Left ventricle myocardium inferior (tissue), 1 donor: ENCODE results near the gene ESPNL. TPM values are rescaled to one million over a fixed set of nuclear protein-coding genes. Genes with fewer than 3 reads are reported as not detected.

Source experiments
- DNase-seq: peaks from one replicate; pipeline ENCODE4 v3.0.0-alpha.2; 2020
- H3K27ac ChIP-seq: fragments of 200-600 bp; replicated peaks from 2 replicates; pipeline ENCODE4 v1.8.0; 2021
- H3K27me3 ChIP-seq: fragments of 200-600 bp; 2 replicates; pipeline ENCODE4 v1.8.0; 2021; ENCODE audit warnings: low read depth
- H3K36me3 ChIP-seq: fragments of 200-600 bp; 2 replicates; pipeline ENCODE4 v1.8.0; 2021
- H3K4me1 ChIP-seq: fragments of 200-600 bp; 2 replicates; pipeline ENCODE4 v1.8.0; 2021
- H3K4me3 ChIP-seq: fragments of 200-600 bp; 2 replicates; pipeline ENCODE4 v1.8.0; 2021; ENCODE audit warnings: mild to moderate bottlenecking, moderate library complexity
- H3K9me3 ChIP-seq: fragments of 200-600 bp; replicated peaks from 2 replicates; pipeline ENCODE4 v1.8.0; 2021
- CTCF ChIP-seq: fragments of 200-600 bp; IDR thresholded peaks from 2 replicates; pipeline ENCODE4 v1.8.0; 2021; ENCODE audit warnings: antibody characterized with exemption, mild to moderate bottlenecking, borderline replicate concordance
- intact Hi-C: fragments of 100-400 bp; cut with micrococcal nuclease; formaldehyde crosslinking; loops from one replicate; pipeline ENCODE4 v1.11.0; 2022
- total RNA-seq: library from RNA; stranded (reverse); fragmentation: NEBNext Ultra II Directional; extraction: Animal tissue kit (Norgen Biotek cat#: 25700); gene quantifications from one replicate; pipeline ENCODE4 v1.2.1, GENCODE V29; 2021
- donor health status: DM: no; HTN: yes; CAD: no; lungs with severe emphysema.

The ESPNL gene
- total RNA-seq, 1 donor from 2014 or later, result not detected

- Histone ChIP-seq H3K27ac (no peak overlapping the region), H3K9me3 (no peaks in the 10 kb centered on the region), H3K36me3 (no peaks in the 10 kb centered on the region), H3K4me3 (no peak overlapping the region), H3K27me3 (peaks cover 11% of the 10 kb centered on the region), H3K4me1 (peaks cover 31% of the 10 kb centered on the region)
- intact Hi-C loops, result no loop called here
- peak; percentile 4 for DNase-seq
- TF ChIP-seq CTCF, result no peak
Observed at GRCh38 chr2:238134393-238134785, 34.2 kb downstream of the ESPNL start.

- Histone ChIP-seq H3K4me3 (no peak overlapping the region), H3K9me3 (no peaks in the 10 kb centered on the region), H3K27me3 (peaks cover 7% of the 10 kb centered on the region), H3K36me3 (peaks cover under 1% of the 10 kb centered on the region), H3K4me1 (peaks cover 42% of the 10 kb centered on the region), H3K27ac (no peak overlapping the region)
- no peak for DNase-seq
- no peak for TF ChIP-seq CTCF
- intact Hi-C loops, result no loop called here
Observed at GRCh38 chr2:238135601-238136150, 35.5 kb downstream of the ESPNL start.

GRCh38 chr2:238136820-238137537 is 36.8 kb downstream of the ESPNL start:
- intact Hi-C loops, result no loop called here
- no peaks in the 10 kb centered on the region for H3K9me3 ChIP-seq
- peak; percentile 43 for DNase-seq
- TF ChIP-seq CTCF, result no peak
- peaks cover 55% of the 10 kb centered on the region for H3K4me1 ChIP-seq
- H3K27me3 ChIP-seq, result peaks cover 7% of the 10 kb centered on the region
- H3K36me3 ChIP-seq, result peaks cover 7% of the 10 kb centered on the region
- H3K27ac ChIP-seq, result peak overlapping the region; percentile 94
- H3K4me3 ChIP-seq, result no peak overlapping the region

GRCh38 chr2:238137885-238138284 is 37.7 kb downstream of the ESPNL start:
- Histone ChIP-seq H3K9me3 (no peaks in the 10 kb centered on the region), H3K27me3 (peaks cover 7% of the 10 kb centered on the region), H3K36me3 (peaks cover 7% of the 10 kb centered on the region), H3K4me1 (peaks cover 64% of the 10 kb centered on the region), H3K4me3 (peak overlapping the region; percentile 65), H3K27ac (peak overlapping the region; percentile 94)
- no peak for DNase-seq
- no peak for TF ChIP-seq CTCF
- intact Hi-C loops, result no loop called here

GRCh38 chr2:238138331-238139195 is 38.4 kb downstream of the ESPNL start, which contains the start of gene KLHL30:
TSS of gene KLHL30 (plus strand) at chr2:238138668. CDS start at chr2:238140755, 2,087 bp downstream.
- H3K4me1 ChIP-seq, result peaks cover 71% of the 10 kb centered on the region
- intact Hi-C loops, result no loop called here
- TF ChIP-seq CTCF, result no peak
- H3K27ac ChIP-seq, result peak within 1 kb of the TSS; percentile 94
- H3K9me3 ChIP-seq, result no peaks in the 10 kb centered on the region
- peaks cover 7% of the 10 kb centered on the region for H3K36me3 ChIP-seq
- peak; percentile 72 for DNase-seq
- H3K27me3 ChIP-seq, result peaks cover 7% of the 10 kb centered on the region
- peak within 1 kb of the TSS; percentile 65 for H3K4me3 ChIP-seq
